HG02571 (cell line): ENCODE data around the gene TEAD3.

Experiments used
- ATAC-seq: cut with Tn5 transposase; IDR thresholded peaks from one replicate; pipeline ENCODE4 v1.9.1; 2021; ENCODE audit warnings: mild to moderate bottlenecking, moderate library complexity; ENCODE audit not compliant: unreplicated experiment

TEAD3 gene

GRCh38 chr6:35427435-35427834, 69.4 kb downstream of the TEAD3 start:
- ATAC-seq, result no peak

- ATAC-seq, result no peak
Measured at GRCh38 chr6:35426074-35426473, 70.8 kb downstream of the TEAD3 start.

GRCh38 chr6:35425284-35425683, 71.6 kb downstream of the TEAD3 start:
- no peak for ATAC-seq
